ENCODE data around the gene CDC42SE2. TPM values are rescaled to one million over a fixed set of nuclear protein-coding genes. Genes with fewer than 3 reads are reported as not detected.
"Not testable (repeated sequence)": the region's sequence is repeated elsewhere in the genome, so short reads cannot be mapped to it uniquely, and the experiment has no call there.

Gene CDC42SE2
- polyA plus RNA-seq, 4 donors, result 49.1 to 63.0 (median 60.7) TPM

DNA sequence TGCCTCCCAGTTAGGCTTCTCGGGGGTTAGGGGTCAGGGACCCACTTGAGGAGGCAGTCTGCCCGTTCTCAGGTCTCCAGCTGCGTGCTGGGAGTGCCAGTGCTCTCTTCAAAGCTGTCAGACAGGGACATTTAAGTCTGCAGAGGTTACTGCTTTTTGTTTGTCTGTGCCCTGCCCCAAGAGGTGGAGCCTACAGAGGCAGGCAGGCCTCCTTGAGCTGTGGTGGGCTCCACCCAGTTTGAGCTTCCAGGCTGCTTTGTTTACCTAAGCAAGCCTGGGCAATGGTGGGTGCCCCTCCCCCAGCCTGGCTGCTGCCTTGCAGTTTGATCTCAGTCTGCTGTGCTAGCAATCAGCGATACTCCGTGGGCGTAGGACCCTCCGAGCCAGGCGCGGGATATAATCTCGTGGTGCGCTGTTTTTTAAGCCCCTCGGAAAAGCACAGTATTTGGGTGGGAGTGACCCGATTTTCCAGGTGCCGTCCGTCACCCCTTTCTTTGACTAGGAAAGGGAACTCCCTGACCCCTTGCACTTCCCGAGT is 48.5 kb downstream of the CDC42SE2 start:
- not testable (repeated sequence) for DNase-seq (ENCODE audit: low read depth in 4 of 4, low spot score in 3 of 4)

DNA sequence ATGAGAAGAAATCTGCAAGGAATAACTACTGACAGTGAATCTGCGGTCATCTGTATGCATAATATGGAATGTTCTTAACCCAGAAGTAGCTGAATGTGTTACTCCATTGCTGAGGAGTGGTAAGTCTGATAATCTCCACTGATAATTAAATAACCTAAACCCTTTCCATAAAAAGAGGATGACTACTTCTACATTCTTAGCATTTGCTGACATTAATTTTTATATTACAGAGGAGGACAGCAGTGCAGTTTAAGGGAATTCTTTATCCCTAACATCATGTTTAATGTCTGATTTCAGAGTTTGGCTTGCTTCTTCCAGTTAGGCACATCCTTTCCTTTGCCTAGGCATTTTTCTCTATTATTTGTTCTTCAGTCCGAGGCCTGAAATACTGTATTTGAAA is 52.2 kb downstream of the CDC42SE2 start:
- DNase-seq (ENCODE audit: low read depth in 4 of 4, low spot score in 3 of 4), result no peak

DNA sequence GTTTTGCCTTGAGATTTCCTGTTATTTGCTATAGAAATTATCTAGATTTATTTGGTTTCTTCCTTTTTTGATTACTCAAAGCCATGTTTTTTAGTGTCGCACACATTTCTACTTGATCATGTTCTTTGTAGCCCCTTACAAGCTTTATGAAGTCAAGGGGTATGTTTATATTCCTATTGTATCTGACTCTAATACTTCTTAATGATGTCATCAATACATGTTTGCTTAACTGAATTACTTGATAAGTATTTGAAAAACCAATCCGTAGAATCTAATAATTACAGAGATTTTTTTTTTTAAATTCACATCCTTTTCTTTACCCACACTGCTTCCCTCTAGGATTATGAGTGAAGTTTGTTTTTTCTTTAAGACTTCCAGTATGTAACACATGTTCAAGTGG is 53.0 kb downstream of the CDC42SE2 start:
- DNase-seq (ENCODE audit: low read depth in 4 of 4, low spot score in 3 of 4), result no peak

DNA sequence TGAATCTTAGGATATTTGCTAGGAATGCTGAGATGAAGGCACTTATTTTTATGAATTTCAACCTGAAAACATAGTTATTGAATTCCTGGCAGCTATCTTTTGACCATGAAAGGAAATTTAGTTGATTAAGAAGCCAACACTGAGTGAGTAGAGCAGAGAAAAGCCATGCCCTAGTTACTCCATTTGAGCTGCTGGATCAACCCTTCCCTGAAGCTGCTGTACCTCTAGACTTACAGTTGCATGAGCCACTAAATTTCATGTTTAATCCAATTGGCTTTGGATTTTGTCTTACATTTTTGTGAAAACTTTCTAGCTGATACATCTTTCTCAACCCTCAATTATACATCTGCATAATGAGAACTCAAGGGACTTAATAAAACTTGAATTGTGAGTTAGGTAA is 54.6 kb downstream of the CDC42SE2 start:
- DNase-seq (ENCODE audit: low read depth in 4 of 4, low spot score in 3 of 4), result no peak

DNA sequence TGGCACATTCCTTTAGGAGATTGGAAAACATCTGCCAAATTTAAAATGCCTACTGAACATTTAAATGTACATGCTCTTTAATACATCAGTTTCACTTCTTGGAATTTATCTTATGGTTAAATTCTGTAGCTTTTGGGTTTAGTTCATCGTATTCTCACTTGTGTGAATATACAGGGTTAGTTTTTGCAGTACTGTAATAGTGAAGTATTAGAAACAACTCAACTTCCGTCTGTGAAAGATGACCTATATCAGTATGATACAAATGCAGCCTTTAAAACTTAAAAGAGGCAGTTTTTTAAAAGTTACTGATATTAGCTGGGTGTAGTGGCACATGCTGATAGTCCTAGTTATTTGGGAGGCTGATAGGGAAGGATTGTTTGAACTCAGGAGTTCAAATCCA is 57.2 kb downstream of the CDC42SE2 start:
- no peak for DNase-seq (ENCODE audit: low read depth in 4 of 4, low spot score in 3 of 4)

DNA sequence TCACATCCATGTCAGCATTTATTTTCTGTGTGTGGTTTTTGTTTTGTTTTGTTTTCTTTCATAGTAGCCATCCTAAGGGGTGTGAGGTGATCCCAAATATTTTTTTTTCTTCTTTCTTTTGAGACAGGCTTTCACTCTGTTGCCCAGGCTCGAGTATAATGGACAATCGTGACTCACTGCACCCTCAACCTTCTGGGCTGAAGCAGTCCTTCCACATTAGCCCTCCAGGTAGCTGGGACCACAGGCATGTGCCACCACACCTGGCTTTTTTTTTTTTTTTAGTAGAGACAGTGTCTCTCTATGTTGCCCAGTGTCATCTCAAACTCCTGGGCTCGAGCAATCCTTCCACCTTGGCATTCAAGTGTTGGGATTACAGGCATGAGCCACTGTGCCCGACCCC is 59.1 kb downstream of the CDC42SE2 start:
- no peak for DNase-seq (ENCODE audit: low read depth in 4 of 4, low spot score in 3 of 4)

DNA sequence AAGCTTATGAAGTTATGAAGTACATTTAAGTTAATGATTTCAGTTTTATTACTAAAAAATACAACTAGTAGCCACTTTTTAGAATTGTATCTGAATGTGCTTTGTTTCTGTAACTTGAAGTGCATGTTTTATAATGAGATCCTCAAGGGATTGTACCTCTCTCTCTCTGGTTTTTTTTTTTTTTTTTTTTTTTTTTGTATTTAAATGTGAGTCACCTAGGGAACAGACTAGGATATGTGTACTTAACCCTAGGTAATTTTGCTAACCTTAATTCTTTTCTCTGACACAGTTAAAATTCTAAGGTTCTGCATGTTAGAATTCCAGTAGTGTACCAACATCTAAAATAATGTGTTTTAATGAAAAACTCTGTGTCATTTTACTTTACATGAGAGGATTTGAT is 59.5 kb downstream of the CDC42SE2 start:
- DNase-seq (ENCODE audit: low read depth in 4 of 4, low spot score in 3 of 4), result no peak

DNA sequence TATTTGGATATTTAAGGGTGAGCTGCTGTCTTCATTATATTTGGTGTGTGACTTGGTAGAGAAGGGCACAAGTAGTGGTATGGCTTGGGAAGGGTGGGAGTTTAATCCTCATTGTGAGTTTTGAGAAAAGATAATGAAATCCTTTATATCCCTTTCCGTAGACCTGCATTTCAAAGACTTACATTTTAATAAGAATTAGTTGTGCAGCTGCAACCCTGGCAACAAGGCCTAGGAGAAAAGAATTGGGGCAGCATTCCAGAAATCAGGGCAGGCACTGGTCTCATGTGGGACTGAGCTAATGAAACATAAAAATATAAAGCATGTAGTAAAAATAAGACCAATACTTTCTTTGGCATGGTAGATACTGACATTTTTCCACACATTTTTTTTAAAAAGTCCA is 60.5 kb downstream of the CDC42SE2 start:
- DNase-seq (ENCODE audit: low read depth in 4 of 4, low spot score in 3 of 4), result no peak

DNA sequence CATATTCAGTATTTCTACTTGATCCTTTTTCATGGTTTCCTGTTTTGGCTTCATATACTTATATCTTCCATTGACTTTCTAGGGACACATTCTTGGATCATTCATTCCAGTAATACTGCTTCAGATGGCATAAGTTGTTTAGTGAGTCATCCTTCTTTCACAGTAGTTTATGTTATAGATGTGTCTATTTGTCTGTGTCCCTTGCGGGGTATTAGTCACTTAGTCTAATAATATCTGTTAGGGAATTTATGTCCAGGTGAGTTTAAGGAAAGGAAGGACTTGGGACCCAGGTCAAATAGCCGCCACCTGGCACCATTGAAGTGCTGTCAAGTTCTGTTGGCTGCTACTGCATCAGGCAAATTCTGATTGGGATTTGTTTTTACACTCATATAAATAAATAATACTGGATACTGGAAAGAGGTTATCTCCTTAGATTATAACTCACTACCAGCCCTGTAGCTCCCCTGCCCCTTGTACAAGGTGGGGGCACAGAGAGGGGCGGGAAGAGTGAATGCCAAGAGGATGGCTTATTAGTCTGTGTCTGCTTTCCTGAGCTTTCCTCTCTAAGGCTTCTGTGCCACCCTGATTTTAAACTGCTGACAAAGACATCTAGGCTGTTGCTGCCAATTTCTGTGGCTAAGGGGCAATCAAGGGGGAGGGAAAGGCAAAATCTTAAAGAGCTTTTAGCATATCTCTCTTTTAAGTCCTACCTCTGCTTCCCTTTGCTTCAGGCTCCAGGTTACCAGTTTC is 64.9 kb downstream of the CDC42SE2 start:
- no peak for DNase-seq (ENCODE audit: low read depth in 4 of 4, low spot score in 3 of 4)

DNA sequence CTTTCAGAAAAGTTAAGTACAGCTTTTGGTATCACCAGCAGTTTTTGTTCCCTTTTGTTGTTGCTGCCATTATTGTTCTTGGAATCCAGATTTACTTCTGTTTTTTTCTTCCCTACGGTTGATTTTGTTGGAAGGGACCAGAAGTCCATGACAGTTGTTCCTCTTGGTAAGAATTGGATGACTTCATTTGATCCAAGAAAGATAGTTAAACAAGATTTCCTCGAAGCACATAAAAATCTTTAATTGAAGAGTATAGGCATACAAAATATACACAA is 65.4 kb downstream of the CDC42SE2 start:
- no peak for DNase-seq (ENCODE audit: low read depth in 4 of 4, low spot score in 3 of 4)

DNA sequence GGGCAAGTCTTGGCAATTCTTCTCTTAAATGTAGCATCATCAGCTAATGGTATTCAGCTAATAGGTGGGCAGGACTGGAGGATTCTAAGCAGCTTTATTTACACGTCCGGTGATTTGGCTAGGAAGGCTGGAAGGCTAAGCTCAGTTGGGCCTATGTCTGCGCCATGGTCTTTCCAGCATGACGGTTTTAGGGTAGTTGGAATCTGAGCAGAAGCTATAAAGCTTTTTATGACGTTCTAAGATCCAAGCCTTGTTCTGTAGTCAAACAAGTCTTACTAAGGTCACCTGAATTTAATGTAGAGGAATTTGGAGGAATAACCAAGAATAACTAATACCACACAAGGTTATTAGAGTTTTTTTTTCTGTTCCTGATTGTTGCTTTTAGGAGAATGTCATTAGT is 66.2 kb downstream of the CDC42SE2 start:
- no peak for DNase-seq (ENCODE audit: low read depth in 4 of 4, low spot score in 3 of 4)

DNA sequence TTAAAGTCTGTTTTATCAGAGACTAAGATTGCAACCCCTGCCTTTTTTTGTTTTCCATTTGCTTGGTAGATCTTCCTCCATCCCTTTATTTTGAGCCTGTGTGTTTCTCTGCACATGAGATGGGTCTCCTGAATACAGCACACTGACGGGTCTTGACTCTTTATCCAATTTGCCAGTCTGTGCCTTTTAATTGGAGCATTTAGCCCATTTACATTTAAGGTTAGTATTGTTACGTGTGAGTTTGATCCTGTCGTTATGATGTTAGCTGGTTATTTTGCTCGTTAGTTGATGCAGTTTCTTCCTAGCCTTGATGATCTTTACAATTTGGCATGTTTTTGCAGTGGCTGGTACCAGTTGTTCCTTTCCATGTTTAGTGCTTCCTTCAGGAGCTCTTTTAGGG is 71.9 kb downstream of the CDC42SE2 start:
- DNase-seq (ENCODE audit: low read depth in 4 of 4, low spot score in 3 of 4), result not testable (repeated sequence)

DNA sequence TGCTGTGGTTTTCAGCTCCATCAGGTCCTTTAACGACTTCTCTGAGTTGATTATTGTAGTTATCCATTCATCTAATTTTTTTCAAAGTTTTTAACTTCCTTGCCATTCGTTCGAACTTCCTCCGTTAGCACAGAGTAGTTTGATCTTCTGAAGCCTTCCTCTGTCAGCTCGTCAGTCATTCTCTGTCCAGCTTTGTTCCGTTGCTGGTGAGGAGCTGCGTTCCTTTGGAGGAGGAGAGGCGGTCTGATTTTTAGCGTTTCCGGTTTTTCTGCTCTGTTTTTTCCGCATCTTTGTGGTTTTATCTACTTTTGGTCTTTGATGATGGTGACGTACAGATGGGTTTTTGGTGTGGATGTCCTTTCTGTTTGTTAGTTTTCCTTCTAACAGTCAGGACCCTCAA is 72.9 kb downstream of the CDC42SE2 start:
- DNase-seq (ENCODE audit: low read depth in 4 of 4, low spot score in 3 of 4), result not testable (repeated sequence)

DNA sequence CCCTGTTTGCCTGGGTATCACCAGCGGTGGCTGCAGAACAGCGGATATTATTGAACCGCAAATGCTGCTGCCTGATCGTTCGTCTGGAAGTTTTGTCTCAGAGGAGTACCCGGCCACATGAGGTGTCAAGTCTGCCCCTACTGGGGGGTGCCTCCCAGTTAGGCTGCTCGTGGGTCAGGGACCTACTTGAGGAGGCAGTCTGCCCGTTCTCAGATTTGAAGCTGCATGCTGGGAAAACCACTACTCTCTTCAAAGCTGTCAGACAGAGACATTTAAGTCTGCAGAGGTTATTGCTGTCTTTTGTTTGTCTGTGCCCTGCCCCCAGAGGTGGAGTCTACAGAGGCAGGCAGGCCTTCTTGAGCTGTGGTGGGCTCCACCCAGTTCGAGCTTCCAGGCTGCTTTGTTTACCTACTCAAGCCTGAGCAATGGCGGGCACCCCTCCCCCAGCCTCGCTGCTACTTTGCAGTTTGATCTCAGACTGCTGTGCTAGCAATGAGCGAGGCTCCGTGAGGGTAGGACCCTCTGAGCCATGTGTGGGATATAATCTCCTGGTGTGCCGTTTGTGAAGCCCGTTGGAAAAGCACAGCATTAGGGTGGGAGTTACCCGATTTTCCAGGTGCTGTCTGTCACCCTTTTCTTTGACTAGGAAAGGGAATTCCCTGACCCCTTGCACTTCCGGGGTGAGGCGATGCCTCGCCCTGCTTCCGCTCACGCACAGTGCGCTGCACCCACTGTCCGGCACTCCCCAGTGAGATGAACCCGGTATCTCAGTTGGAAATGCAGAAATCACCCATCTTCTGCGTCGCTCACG is 73.6 kb downstream of the CDC42SE2 start:
- not testable (repeated sequence) for DNase-seq (ENCODE audit: low read depth in 4 of 4, low spot score in 3 of 4)

DNA sequence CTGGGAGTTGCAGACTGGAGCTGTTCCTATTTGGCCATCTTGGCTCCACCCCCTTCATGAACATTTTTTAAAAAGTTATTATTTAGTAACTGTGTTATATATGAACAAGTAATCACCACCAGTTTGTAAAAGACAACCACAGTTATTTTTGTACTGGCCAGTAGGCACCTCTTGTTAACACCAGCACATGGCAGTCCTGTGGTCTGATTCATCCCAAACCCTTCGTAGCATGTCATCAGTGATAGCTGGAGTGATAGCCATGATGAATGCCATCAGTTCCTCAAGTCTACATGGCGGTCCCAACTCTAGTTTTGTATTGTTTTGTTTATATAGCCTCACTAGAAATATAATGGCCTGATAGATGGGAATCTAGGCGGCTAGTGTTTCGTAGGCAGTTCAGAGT is 74.2 kb downstream of the CDC42SE2 start:
- DNase-seq (ENCODE audit: low read depth in 4 of 4, low spot score in 3 of 4), result no peak

DNA sequence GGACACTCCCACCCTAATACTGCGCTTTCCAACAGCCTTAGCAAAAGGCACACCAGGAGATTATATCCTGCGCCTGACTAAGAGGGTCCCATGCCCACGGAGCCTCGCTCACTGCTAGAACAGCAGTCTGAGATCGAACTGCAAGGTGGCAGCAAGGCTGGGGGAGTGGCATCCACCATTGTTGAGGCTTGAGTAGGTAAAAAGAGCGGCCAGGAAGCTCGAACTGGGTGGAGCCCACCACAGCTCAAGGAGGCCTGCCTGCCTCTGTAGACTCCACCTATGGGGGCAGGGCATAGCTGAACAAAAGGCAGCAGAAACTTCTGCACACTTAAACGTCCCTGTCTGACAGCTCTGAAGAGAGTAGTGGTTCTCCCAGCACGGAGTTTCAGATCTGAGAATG is 80.4 kb downstream of the CDC42SE2 start:
- not testable (repeated sequence) for DNase-seq (ENCODE audit: low read depth in 4 of 4, low spot score in 3 of 4)

DNA sequence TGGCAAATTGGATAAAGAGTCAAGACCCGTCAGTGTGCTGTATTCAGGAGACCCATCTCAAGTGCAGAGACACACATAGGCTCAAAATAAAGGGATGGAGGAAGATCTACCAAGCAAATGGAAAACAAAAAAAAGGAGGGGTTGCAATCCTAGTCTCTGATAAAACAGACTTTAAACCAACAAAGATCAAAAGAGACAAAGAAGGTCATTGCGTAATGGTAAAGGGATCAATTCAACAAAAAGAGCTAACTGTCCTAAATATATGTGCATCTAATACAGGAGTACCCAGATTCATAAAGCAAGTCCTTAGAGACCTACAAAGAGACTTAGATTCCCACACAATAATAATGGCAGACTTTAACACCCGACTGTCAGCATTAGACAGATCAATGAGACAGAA is 82.4 kb downstream of the CDC42SE2 start:
- not testable (repeated sequence) for DNase-seq (ENCODE audit: low read depth in 4 of 4, low spot score in 3 of 4)

DNA sequence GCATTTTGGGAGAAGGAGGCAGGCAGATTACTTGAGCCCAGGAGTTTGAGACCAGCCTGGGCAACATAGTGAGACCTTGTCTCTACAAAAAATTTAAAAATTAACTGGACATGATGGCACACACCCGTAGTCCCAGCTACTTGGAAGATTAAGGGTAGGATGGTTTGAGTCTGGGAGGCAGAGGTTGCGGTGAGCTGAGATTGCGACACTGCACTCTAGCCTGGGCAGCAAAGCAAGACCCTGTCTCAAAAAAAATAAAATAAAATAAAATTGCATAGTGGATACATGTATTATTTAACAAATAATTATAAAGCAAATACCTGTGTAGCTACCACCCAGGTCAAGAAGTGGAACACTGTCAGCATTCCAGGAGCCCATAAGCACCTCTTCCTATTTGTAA is 90.1 kb downstream of the CDC42SE2 start:
- no peak for DNase-seq (ENCODE audit: low read depth in 4 of 4, low spot score in 3 of 4)

DNA sequence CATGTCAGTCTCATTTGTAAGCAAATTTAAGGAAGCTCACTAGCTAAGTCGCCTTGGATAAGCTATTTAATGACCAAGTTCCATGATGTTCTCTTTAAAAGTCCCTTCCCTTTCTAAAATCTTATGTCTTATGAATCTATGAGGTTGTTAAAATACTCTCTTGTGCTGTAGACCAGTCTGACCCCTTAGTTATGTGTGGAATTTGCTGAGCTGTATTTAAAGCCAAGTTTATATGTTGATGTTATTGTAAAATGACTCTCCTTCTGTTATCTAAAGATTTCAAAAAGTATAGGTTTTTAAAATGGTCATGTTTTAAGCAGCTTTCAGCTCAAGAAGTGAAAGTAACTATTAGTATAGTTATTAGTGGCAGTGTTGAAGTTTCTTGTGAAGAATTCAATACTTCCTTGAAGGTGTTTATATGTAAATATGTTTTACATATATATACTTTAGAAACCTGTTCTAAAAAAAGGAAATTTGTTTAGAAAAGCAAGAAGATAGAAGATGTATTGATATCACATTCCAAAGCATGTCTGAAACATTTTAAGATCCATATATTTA is 92.2 kb downstream of the CDC42SE2 start:
- no peak for DNase-seq (ENCODE audit: low read depth in 4 of 4, low spot score in 3 of 4)

DNA sequence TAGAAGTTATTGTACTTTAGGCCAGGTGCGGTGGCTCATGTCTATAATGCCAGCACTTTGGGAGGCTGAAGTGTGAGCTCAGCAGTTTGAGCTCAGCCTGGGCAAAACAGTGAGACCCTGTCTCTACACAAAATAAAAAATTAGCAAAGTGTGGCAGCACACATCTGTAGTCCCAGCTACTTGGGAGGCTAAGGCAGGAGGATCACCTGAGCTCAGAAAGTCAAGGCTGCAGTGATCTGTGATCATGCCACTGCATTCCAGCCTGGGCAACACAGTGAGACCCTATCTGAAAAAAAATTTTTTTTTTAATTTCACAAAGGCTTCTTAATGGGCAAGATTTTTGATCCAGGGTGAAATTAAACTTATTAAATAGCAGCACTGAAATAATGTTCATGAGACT is 92.8 kb downstream of the CDC42SE2 start:
- no peak for DNase-seq (ENCODE audit: low read depth in 4 of 4, low spot score in 3 of 4)

DNA sequence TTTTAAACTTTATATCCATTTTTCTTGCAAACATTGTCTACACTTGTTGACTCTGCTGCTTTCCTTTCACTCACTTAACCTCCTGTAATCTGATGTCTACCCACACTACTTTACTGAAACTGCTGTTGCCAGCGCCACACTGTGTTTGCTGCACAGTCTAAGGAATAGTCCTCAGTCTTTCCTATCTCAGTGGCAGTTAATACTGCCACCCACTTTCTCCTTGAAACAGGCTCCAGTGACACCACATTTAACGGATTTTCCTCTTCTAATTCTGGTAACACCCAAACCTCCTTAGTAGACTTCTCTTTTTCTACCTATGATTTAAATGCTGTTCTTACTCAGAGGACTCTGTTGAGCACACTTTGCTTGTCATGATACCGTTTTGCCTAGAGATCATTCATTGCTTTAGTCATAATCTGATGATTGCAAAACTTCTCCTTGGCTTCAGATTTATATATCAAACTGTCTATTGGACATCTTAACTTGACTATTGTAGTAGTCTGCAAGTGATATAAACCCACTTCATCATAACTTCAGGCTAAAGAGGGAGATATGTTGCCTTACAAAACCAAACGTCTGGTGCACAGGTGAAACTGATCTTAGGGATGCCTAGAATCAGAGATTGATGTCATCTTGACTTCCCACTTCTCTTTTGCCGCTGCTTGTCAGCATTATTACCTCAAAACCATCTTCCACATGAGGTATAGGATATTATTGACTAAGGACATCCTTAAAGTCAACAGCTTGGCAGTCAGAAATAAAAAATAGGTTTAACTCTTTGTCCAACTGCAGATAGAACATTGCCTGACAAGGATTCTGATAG is 94.1 kb downstream of the CDC42SE2 start:
- DNase-seq (ENCODE audit: low read depth in 4 of 4, low spot score in 3 of 4), result no peak
